Lung (tissue), 12 donors: ENCODE results near the gene SLC46A2. TPM values are rescaled to one million over a fixed set of nuclear protein-coding genes. Genes with fewer than 3 reads are reported as not detected.

ENCODE experiments used
- ATAC-seq: fragments of 200-7000 bp; cut with Tn5 transposase; one replicate; pipeline ENCODE4 v1.9.1; 2020; ENCODE audit warnings: moderate number of reproducible peaks; ENCODE audit not compliant: insufficient read depth, low FRiP score
- DNase-seq, 3 donors: peaks; one replicate each; pipeline ENCODE4 v3.0.0-alpha.2; 2013 to 2017
- H3K27ac ChIP-seq, 2 donors: one replicate each; pipeline ENCODE4 v1.5.1; 2013; ENCODE audit warnings: mild to moderate bottlenecking in 2 of 2, moderate library complexity in 2 of 2, control low read depth in 1 of 2, inconsistent platforms in 1 of 2, low read depth in 1 of 2, low read length in 1 of 2
- H3K27me3 ChIP-seq, 3 donors: one replicate each; pipeline ENCODE4 v1.5.1; 2013; ENCODE audit warnings: low read length in 2 of 3; ENCODE audit not compliant: control insufficient read depth in 3 of 3, insufficient read depth in 3 of 3
- H3K36me3 ChIP-seq, 4 donors: one replicate each; pipeline ENCODE4 v1.5.1; 2013; ENCODE audit warnings: low read length in 4 of 4, mild to moderate bottlenecking in 1 of 4, moderate library complexity in 1 of 4; ENCODE audit not compliant: control insufficient read depth in 4 of 4, insufficient read depth in 4 of 4
- H3K4me1 ChIP-seq, 5 donors: one replicate each; pipeline ENCODE4 v1.5.1; 2013; ENCODE audit warnings: low read length in 5 of 5, mild to moderate bottlenecking in 2 of 5, moderate library complexity in 1 of 5; ENCODE audit not compliant: control insufficient read depth in 5 of 5, insufficient read depth in 5 of 5
- H3K4me3 ChIP-seq: one replicate; pipeline ENCODE4 v1.5.1; 2013; ENCODE audit warnings: mild to moderate bottlenecking, control low read depth, moderate library complexity
- H3K9ac ChIP-seq, 2 donors: one replicate each; pipeline ENCODE4 v1.5.1; 2013; ENCODE audit warnings: low read length in 2 of 2, control low read depth in 1 of 2; ENCODE audit not compliant: insufficient read depth in 1 of 2
- H3K9me3 ChIP-seq, 4 donors: one replicate each; pipeline ENCODE4 v1.5.1; 2013; ENCODE audit warnings: low read length in 3 of 4, mild to moderate bottlenecking in 1 of 4, moderate library complexity in 1 of 4; ENCODE audit not compliant: control insufficient read depth in 4 of 4, insufficient read depth in 3 of 4
- WGBS, 2 donors: extraction: QIAGEN DNeasy Blood & Tissue Kit; methylation state at CpG; one replicate each; pipeline ENCODE4 v1.1.7; 2013; 5-methylcytosine and 5-hydroxymethylcytosine counted together
- polyA plus RNA-seq, 2 donors: library from polyadenylated mRNA; stranded (reverse); fragments of 200-250 nt; gene quantifications; one replicate each; pipeline ENCODE4 v1.2.1, GENCODE V29; 2013
- total RNA-seq, 2 donors: library from RNA; depleted of rRNA in 1 of 2; stranded (reverse); fragments of >200 nt in 1 of 2; gene quantifications; one replicate each; pipeline ENCODE4 v1.2.1, GENCODE V29; 2014 to 2021
- TF ChIP-seq, protein P1 (sequence below): IDR thresholded peaks from 2 replicates; pipeline ENCODE4 v1.5.1; 2012; ENCODE audit warnings: mild to moderate bottlenecking; ENCODE audit errors: control extremely low read depth, extremely low read depth
- donor health status: control.
- donor health status: control.
- donor health status: Bipolar disorder and iron deficiency.
- donor health status: healthy.
- donor health status: DM: yes; HTN: yes; CAD: no.

The SLC46A2 gene
- total and polyA plus RNA-seq, 4 donors: 0.20 to 18.5 (median 13.6) TPM

DNA sequence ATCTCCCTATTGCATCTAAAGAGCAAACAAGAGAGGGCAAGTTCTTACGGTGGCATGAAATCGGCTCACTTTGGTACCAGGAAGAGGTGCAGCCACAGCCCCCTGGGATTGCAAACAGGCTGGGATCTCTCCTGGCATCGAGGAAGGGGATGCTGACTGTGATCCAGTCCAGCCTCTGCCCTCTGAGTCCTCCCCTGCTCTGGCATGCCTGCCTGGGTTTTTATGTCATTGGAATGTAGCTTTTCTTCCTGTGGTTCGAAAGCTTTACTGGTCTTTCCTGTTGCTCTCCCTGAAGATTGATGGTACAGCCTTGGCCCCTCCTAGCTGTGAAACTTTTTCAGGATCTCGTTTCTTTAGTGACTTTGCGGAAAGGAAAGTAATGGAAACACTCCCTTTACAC is 6.6 kb downstream of the SLC46A2 start:
- peak; percentile 41 to 57 (median 42) for DNase-seq
- 28 to 33% methylated on average over 6 of the region's 6 CpGs for WGBS, 2 donors

DNA sequence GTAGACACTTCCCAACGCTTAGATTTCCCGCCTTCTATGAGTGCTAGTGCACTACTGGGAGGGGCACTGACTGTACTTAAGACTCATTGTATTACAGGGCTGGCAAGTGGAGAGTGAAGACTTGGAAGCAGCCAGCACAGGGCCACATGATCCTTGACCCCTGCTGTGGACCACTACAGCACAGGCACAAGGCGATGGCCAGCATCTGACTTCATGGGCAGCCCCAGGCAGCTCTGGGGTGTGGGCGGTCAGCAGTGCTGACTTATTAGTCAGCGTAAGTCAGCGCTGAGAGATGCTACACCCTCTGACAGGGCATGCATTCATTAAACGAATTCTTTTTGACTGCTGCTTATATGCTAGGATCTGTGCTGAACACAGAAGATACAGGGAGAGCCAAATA is 9.3 kb downstream of the SLC46A2 start:
- TF ChIP-seq, protein P1, sequence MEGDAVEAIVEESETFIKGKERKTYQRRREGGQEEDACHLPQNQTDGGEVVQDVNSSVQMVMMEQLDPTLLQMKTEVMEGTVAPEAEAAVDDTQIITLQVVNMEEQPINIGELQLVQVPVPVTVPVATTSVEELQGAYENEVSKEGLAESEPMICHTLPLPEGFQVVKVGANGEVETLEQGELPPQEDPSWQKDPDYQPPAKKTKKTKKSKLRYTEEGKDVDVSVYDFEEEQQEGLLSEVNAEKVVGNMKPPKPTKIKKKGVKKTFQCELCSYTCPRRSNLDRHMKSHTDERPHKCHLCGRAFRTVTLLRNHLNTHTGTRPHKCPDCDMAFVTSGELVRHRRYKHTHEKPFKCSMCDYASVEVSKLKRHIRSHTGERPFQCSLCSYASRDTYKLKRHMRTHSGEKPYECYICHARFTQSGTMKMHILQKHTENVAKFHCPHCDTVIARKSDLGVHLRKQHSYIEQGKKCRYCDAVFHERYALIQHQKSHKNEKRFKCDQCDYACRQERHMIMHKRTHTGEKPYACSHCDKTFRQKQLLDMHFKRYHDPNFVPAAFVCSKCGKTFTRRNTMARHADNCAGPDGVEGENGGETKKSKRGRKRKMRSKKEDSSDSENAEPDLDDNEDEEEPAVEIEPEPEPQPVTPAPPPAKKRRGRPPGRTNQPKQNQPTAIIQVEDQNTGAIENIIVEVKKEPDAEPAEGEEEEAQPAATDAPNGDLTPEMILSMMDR: no peak
- no peaks in the 10 kb centered on the region for H3K9me3 ChIP-seq
- DNase-seq (no peak), ATAC-seq (no peak)
- no peak overlapping the region for H3K27ac ChIP-seq
- no peak overlapping the region for H3K4me3 ChIP-seq
- H3K4me1 ChIP-seq: peaks cover 0 to 3% (median 0%) of the 10 kb centered on the region in 5 donors
- no peaks in the 10 kb centered on the region for H3K27me3 ChIP-seq
- 94 to 97% methylated on average over 7 of the region's 7 CpGs for WGBS, 2 donors
- H3K36me3 ChIP-seq: peaks cover 0 to 8% (median 2%) of the 10 kb centered on the region in 4 donors
- no peak overlapping the region for H3K9ac ChIP-seq

More for the DNA sequence above, 6.6 kb downstream of the SLC46A2 start:
- Histone ChIP-seq H3K27me3 (no peaks in the 10 kb centered on the region), H3K27ac (no peak overlapping the region), H3K36me3 (peaks cover 0 to 3% (median under 1%) of the 10 kb centered on the region in 4 donors), H3K4me1 (peaks cover 0 to 3% (median 0%) of the 10 kb centered on the region in 5 donors), H3K4me3 (no peak overlapping the region), H3K9me3 (no peaks in the 10 kb centered on the region), H3K9ac (no peak overlapping the region)
- ATAC-seq: no peak
- TF ChIP-seq, protein P1: no peak

DNA sequence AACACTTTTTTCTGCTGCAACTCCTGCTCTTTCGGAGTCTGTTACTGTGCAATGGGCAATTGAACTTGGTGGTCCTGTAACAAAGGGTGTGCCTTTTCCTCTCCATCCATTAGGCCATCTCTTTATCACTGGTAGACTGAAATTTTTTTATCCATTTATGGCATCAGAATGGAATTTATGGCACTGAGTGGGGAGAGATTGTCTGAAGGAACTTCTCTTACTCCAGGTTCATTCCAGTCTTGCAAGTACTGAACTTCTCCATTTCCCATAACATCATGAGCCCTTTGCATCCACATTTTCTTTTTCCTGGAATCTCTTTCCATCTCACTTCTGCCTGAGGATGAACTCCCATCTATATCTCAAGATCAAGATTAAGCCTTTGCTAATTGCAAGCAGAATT is 10.0 kb downstream of the SLC46A2 start:
- 97 to 100% methylated on average over 1 of the region's 1 CpG for WGBS, 2 donors
- ATAC-seq: no peak
- TF ChIP-seq, protein P1: no peak

DNA sequence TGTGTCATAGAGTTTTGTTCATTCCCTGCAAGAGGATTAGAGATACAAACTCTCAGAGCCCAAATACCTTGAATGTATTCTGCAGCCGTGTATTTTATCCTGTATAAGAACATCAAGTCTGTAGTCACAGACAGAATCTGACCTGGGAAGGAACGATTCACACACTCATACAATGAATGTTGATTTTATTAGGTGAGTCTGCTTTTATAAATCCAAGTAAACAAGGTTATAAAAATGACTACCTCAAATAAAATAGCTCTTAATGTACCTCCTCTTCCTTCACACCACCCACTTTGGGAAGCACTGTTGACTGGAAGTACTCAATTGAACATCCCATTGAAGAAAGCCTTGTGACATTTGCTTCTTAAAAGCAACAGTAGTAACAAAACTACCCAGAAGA is 11.9 kb downstream of the SLC46A2 start:
- no peak overlapping the region for H3K9ac ChIP-seq
- no peak overlapping the region for H3K4me3 ChIP-seq
- ATAC-seq: no peak
- H3K36me3 ChIP-seq: peaks cover 2 to 10% (median 6%) of the 10 kb centered on the region in 4 donors
- H3K27ac ChIP-seq: no peak overlapping the region
- no peaks in the 10 kb centered on the region for H3K4me1 ChIP-seq
- no peak for DNase-seq
- WGBS, 2 donors: 75 to 96% methylated on average over 2 of the region's 2 CpGs
- no peaks in the 10 kb centered on the region for H3K9me3 ChIP-seq
- TF ChIP-seq, protein P1: no peak
- H3K27me3 ChIP-seq: no peaks in the 10 kb centered on the region

More for the DNA sequence above, 10.0 kb downstream of the SLC46A2 start:
- Histone ChIP-seq H3K27ac (no peak overlapping the region), H3K9me3 (no peaks in the 10 kb centered on the region), H3K4me1 (peaks cover 0 to 3% (median 0%) of the 10 kb centered on the region in 5 donors), H3K27me3 (no peaks in the 10 kb centered on the region), H3K9ac (no peak overlapping the region), H3K36me3 (peaks cover 0 to 8% (median 3%) of the 10 kb centered on the region in 4 donors), H3K4me3 (no peak overlapping the region)
- no peak for DNase-seq
